NCI-H146 (cell line): ENCODE measurements around the gene LZIC.
A peak's percentile ranks its signal among the peaks of the same experiment; 100 is the strongest.

ENCODE experiments used
- DNase-seq: peaks from one replicate; lab custom pipeline; 2025; lab: John Stamatoyannopoulos, UW

The LZIC gene

GRCh38 chr1:9910423-9911178 is 32.6 kb downstream of the LZIC start:
- DNase-seq = peak; percentile 89

GRCh38 chr1:9910076-9910422 is 33.1 kb downstream of the LZIC start, which contains the start of gene CTNNBIP1:
Gene CTNNBIP1, minus strand, starts transcription at chr1:9910269. Its CDS starts 38,205 bp downstream, at chr1:9872064.
- DNase-seq = no peak

- peak; percentile 13 for DNase-seq
Measured at GRCh38 chr1:9909234-9910046, 33.8 kb downstream of the LZIC start.

- DNase-seq = no peak
Measured at GRCh38 chr1:9908871-9909233, 34.3 kb downstream of the LZIC start.

GRCh38 chr1:9907441-9907840 is 35.8 kb downstream of the LZIC start:
- DNase-seq = no peak

GRCh38 chr1:9906466-9906865 is 36.7 kb downstream of the LZIC start:
- DNase-seq = no peak

GRCh38 chr1:9905010-9905409 is 38.2 kb downstream of the LZIC start:
- DNase-seq = no peak

- DNase-seq = no peak
Measured at GRCh38 chr1:9904596-9904995, 38.6 kb downstream of the LZIC start.

GRCh38 chr1:9903801-9904527 is 39.2 kb downstream of the LZIC start:
- no peak for DNase-seq

- DNase-seq = no peak
Measured at GRCh38 chr1:9902060-9902452, 41.1 kb downstream of the LZIC start.

- no peak for DNase-seq
Measured at GRCh38 chr1:9901148-9902059, 41.8 kb downstream of the LZIC start.

- no peak for DNase-seq
Measured at GRCh38 chr1:9900142-9901043, 42.8 kb downstream of the LZIC start.

GRCh38 chr1:9894115-9894514 is 49.1 kb downstream of the LZIC start:
- no peak for DNase-seq

GRCh38 chr1:9892563-9893528 is 50.3 kb downstream of the LZIC start:
- no peak for DNase-seq

- peak; percentile 38 for DNase-seq
Measured at GRCh38 chr1:9891207-9891606, 52.0 kb downstream of the LZIC start.

GRCh38 chr1:9890224-9890731 is 52.9 kb downstream of the LZIC start:
- no peak for DNase-seq

GRCh38 chr1:9889411-9889810 is 53.8 kb downstream of the LZIC start:
- DNase-seq = no peak

- DNase-seq = no peak
Measured at GRCh38 chr1:9888886-9889285, 54.3 kb downstream of the LZIC start.

GRCh38 chr1:9887070-9887469 is 56.1 kb downstream of the LZIC start:
- no peak for DNase-seq
